GM12875 (cell line): Measurements from ENCODE around the gene PCDHGC3.
A peak's percentile ranks its signal among the peaks of the same experiment; 100 is the strongest.

ENCODE experiments used
- H3K4me3 ChIP-seq: one replicate; pipeline ENCODE4 v1.5.1; 2011; ENCODE audit warnings: low read depth, low read length, control low read depth
- CTCF ChIP-seq: IDR thresholded peaks from 2 replicates; pipeline ENCODE4 v1.5.1; 2011; ENCODE audit warnings: low read depth, mild to moderate bottlenecking, control low read depth, inconsistent platforms, low read length, moderate library complexity, borderline replicate concordance; ENCODE audit not compliant: insufficient read depth

Gene PCDHGC3

DNA sequence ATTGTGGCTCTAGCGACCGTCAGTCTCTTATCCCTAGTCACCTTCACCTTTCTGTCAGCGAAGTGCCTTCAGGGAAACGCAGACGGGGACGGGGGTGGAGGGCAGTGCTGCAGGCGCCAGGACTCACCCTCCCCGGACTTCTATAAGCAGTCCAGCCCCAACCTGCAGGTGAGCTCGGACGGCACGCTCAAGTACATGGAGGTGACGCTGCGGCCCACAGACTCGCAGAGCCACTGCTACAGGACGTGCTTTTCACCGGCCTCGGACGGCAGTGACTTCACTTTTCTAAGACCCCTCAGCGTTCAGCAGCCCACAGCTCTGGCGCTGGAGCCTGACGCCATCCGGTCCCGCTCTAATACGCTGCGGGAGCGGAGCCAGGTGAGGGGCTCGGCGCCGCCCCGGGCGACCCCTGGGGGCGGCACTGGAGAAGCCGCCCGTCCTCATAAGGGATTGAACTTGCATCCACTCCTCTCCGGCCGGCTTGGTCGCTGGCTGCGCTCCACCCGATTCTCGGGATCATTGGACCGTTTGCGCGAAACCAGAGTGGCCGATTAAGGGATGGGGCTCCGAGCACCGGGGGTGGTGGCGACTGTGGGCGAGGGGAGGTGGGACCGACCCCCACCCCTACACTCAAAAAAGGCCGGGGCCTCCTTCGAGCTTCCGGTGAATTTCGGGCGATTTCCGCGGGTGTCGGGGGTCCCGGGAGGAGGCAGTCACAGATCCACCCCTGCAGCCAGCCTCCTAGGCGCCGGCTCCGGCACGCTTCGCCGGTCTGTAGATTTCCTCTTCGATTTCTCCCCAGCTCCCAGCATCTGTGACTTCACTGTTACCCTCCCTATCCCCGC lies 15.8 kb downstream of the PCDHGC3 start:
- no peak for TF ChIP-seq CTCF
- peak overlapping the region; percentile 6 for H3K4me3 ChIP-seq

DNA sequence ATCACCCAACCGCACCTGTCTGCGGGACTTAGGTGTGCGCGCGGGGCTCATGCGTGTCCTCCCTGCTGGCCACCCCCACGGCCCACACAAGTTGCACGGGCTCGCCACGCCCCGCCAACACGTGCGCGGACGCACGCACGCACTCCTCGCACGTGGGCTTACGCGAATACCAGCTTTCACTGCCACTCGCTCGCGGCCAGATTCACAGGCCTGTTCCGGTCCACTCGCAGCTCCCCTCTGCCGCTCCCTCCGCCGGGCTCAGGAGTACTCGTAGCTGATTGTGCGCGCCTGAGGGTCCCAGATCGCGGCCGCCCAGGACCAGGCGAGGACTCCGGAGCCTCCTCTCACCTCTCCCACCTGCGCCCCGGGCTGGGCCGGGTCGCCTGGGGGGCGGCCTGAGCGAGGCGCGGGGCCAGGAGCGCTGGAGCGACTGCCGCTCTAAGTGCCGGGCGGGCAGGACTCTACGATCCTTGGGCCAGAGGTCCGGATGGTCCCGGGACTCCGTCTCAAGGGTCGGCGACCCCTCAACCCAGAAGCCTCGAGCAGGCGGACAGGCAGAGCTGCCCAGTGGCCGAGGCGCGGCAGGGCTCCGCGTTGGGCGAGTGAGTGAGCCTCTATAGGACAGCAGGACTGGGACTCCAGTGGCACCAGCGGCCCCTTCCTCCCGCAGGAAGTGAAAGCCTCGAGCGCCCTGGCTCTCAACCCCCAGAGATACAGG lies 16.6 kb downstream of the PCDHGC3 start:
- no peak for TF ChIP-seq CTCF
- H3K4me3 ChIP-seq: peak overlapping the region; percentile 6

GRCh38 chr5:141493500-141494422 lies 18.0 kb downstream of the PCDHGC3 start:
- no peak overlapping the region for H3K4me3 ChIP-seq
- no peak for TF ChIP-seq CTCF

- no peak for TF ChIP-seq CTCF
- H3K4me3 ChIP-seq: no peak overlapping the region
Observed at GRCh38 chr5:141494761-141495452, 19.1 kb downstream of the PCDHGC3 start.

DNA sequence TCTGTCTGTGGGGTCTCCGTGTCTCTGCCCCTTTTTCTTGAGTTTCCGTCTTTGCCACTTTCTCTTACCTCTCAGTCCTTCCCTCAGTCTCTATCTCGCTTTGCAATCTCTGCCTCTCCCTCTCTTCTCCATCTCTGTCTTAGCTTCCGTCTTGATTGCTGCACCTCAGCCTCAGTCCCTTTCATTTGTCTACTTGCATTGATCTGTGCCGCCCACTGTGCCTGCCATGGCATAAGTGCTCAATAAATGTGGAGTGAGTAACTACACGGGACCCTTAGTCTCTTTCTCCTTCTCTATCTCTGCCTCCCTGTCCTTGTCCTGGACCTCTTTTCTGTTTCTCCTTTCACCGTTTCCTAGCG lies 19.7 kb downstream of the PCDHGC3 start:
- H3K4me3 ChIP-seq: no peak overlapping the region
- TF ChIP-seq CTCF: no peak

DNA sequence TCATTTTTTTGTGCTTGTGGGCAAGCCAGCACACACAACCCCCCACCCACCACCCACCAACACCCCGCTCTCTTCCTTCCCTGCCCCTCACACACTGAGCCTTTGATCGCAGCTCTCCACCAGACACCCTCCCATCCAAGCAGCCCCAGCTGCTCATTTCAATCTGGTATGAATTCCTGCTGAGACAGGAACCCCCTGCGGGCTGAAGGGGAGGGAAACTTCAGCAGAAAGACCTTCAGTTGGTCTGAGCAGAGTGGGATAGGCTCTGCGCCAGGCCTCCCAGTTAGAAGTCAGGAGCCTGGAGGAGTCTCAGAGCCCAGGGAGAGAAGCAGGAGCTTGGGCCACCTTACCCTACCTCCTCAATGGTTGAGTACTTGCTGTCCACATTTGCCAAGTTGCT lies 20.3 kb downstream of the PCDHGC3 start:
- H3K4me3 ChIP-seq: no peak overlapping the region

More for the DNA sequence above, 20.3 kb downstream of the PCDHGC3 start:
- no peak for TF ChIP-seq CTCF
